NB4 (cell line): ENCODE measurements around the gene CCDC33.

Experiments used
- DNase-seq: peaks from one replicate; pipeline ENCODE4 v3.0.0; 2010; ENCODE audit warnings: low read depth
- H3K4me3 ChIP-seq: one replicate; pipeline ENCODE4 v1.5.1; 2011; ENCODE audit warnings: mild to moderate bottlenecking, low read depth, low read length, moderate library complexity
- CTCF ChIP-seq: IDR thresholded peaks from one replicate; pipeline ENCODE4 v1.5.1; 2012; ENCODE audit warnings: low read depth, low read length
- MAX ChIP-seq: IDR thresholded peaks from 2 replicates; pipeline ENCODE4 v1.6.1; 2011; ENCODE audit warnings: low read depth, low read length
- MYC ChIP-seq: IDR thresholded peaks from 2 replicates; pipeline ENCODE4 v1.6.1; 2011; ENCODE audit warnings: low read depth, low read length
- POLR2A ChIP-seq: IDR thresholded peaks from 2 replicates; pipeline ENCODE4 v1.6.1; 2011; ENCODE audit warnings: mild to moderate bottlenecking; ENCODE audit not compliant: insufficient read length; ENCODE audit errors: extremely low read depth

CCDC33 gene

GRCh38 chr15:74210729-74211128, 25.4 kb upstream of the CCDC33 start:
- H3K4me3 ChIP-seq: no peak overlapping the region
- no peak for TF ChIP-seq POLR2A
- TF ChIP-seq MAX: no peak
- no peak for TF ChIP-seq CTCF
- no peak for TF ChIP-seq MYC
- no peak for DNase-seq

- DNase-seq: no peak
- no peak overlapping the region for H3K4me3 ChIP-seq
- TF ChIP-seq CTCF (no peak), MYC (no peak), POLR2A (no peak), MAX (no peak)
Observed at GRCh38 chr15:74211656-74212055, 24.5 kb upstream of the CCDC33 start.

GRCh38 chr15:74212494-74212893, 23.6 kb upstream of the CCDC33 start:
- H3K4me3 ChIP-seq: no peak overlapping the region
- no peak for DNase-seq
- TF ChIP-seq MYC: no peak
- TF ChIP-seq POLR2A: no peak
- no peak for TF ChIP-seq CTCF
- no peak for TF ChIP-seq MAX

GRCh38 chr15:74213858-74214284, 22.3 kb upstream of the CCDC33 start:
- no peak for TF ChIP-seq CTCF
- H3K4me3 ChIP-seq: no peak overlapping the region
- no peak for DNase-seq

- no peak for DNase-seq
- no peak for TF ChIP-seq MYC
- no peak for TF ChIP-seq MAX
- TF ChIP-seq CTCF: no peak
- TF ChIP-seq POLR2A: no peak
- no peak overlapping the region for H3K4me3 ChIP-seq
Observed at GRCh38 chr15:74214324-74215021, 21.7 kb upstream of the CCDC33 start.

GRCh38 chr15:74215958-74216357, 20.2 kb upstream of the CCDC33 start:
- TF ChIP-seq CTCF (no peak), MYC (no peak), POLR2A (no peak), MAX (no peak)
- no peak for DNase-seq
- H3K4me3 ChIP-seq: no peak overlapping the region
